OCI-M2 (cell line): ENCODE data around the gene SLC19A1.

ENCODE experiments used
- DNase-seq: peaks from one replicate; lab custom pipeline; 2025; ENCODE audit not compliant: unreplicated experiment; lab: John Stamatoyannopoulos, UW

Gene SLC19A1

DNA sequence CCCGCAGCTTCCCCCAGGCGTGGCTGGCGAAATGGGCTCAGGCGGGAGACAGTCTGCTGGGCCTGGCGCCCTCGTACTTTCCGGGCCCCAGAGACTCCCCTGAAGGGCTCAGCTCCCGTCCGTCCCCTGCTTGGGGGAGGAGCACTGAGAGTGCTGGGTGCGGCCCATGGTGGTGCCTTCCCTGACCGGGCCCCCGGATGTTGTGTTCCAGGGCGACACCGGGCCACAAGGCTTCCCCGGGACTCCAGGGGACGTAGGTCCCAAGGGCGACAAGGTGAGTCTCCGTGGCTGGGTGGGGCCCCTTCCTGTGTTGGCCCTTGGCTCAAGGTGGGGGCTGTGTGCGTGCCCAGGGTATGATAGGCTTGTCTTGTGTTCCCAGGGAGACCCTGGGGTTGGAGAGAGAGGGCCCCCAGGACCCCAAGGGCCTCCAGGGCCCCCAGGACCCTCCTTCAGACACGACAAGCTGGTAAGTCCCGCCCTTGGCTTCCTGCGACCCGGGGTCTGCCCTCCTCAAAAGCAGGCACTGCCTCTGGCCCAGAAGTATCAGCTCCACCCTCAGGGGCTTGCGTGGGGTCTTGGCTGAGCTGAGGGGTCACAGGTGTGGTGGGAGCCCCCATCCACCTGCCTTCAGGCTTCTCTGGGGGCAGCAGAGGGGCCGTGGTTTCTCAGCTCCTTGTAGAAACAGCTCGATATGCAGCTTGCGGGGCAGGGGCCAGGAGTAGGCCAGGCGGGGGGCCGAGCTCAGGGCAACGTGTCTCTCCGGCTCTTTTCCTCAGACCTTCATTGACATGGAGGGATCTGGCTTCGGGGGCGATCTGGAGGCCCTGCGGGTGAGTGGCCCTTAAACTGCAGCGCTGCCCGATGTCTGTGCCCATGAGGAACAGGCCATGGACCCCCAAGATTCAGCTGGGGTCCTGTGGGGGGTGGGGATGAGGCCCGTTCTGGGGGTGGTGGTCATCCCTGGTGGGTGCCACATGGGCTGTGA is 62.3 kb downstream of the SLC19A1 start:
- DNase-seq: no peak

- no peak for DNase-seq
Observed at GRCh38 chr21:45478816-45479669, 63.2 kb downstream of the SLC19A1 start.

GRCh38 chr21:45478115-45478801 is 64.0 kb downstream of the SLC19A1 start:
- DNase-seq: no peak

- no peak for DNase-seq
Observed at GRCh38 chr21:45477176-45478114, 64.8 kb downstream of the SLC19A1 start.

DNA sequence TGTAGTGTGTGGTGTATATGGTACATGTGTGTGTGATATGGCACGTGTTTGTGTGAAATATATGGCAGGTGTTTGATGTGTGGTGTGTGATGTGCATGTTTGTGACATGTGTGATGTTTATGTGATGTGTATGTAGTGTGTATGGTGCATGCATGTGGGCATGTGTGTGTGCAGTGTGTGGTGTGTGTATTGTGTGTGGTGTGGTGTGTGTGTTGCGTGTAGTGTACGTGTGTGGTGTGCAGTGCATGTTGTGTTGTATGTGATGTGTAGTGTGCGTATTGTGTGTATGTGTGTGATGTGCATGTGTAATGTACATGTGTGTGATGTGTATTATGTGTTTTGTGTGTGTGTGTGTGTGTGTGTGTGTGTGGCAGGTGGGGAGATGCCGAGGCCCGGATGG is 65.7 kb downstream of the SLC19A1 start:
- no peak for DNase-seq

DNA sequence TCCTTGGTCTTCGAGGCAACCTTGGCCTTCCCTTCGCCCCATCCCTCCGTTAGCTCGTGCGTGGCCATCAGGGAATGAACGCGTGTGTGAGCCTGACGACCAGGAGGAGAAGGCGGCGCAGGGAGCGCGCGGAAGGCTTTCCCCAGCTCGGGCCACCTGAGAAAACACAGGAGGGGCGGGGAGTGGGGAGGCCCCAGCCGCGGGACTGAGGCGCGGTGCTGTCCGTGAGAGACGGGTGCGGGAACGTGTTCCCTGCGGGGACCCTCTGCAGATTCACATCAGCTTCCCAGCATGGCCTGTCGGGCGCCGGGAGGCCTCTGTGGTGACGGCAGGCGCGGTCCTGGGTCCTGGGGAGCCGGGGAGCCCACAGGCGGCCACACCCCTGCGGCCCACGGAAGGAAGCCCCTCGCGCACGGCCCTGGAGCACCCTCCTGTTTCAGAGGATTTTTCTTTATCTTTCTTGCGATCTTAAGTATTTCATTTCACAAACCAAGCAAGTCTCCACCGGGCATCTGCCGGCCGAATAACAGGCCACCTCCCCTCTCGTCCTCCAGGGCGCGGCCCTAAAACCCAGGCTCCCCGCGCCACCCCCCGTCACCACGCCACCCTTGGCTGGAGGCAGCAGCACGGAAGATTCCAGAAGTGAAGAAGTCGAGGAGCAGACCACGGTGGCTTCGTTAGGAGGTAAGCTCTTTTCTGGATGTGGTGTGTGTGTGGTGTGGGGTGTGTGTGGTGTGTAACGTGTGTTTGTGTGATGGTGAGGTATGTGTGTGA is 66.3 kb downstream of the SLC19A1 start:
- no peak for DNase-seq

DNA sequence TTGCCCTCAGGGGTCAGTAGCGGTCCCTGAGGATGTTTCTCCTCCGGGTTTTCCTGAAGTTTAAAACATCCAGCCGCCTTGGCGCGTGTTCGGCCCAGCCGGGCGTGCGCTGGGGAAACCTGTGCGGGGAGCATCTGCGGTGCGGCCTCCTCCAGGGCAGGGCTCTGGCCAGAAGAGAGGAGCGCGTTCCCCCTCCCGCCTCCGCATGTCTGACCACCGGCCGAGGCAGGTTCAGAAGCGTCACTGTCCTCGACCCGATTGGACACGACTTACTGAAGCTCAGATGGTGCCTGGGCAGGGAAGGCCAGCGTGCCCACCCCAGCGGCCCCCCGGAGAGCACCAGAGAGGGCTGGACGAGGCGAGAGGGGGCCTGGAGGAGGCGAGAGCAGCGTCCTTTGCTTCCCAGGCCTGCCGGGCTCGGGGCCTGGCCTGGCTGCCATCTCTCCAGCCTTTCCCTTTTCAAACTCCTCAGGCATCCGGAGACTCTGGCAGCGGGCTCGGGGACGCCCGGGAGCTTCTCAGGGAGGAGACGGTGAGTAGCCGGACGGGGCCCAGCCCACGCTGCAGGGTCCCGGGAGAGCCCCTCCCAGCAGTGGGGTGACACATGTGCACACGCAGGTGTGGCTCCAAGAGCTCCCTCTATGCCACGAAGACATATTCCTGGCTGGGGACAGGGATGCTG is 67.1 kb downstream of the SLC19A1 start:
- DNase-seq: no peak

DNA sequence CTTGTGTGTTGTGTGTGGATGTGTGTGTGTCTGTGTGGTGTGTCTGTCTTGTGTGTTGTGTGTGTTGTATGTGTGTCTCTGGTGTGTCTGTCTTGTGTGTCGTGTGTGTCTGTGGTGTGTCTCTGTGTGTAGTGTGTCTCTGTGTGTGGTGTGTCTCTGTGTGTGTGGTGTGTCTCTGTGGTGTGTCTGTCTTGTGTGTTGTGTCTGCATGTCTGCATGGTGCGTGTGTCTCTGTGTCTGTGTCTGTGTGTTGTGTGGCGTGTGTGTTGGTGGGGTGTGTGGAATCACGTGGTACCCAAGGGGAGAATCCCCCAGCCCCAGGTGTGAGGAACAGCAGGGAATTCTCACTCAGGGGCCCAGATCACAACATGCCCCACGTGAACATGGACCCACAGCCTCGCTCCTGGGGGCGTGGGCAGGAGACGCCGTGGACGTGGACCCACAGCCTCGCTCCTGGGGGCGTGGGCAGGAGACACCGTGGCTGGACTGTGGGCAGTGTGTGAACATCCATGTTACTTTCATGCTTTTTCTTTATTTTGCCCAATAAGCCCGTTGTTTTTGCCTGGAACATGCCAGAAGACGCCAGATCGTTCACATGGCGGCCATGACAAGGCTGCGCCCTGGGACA is 67.8 kb downstream of the SLC19A1 start:
- DNase-seq: no peak

- DNase-seq: no peak
Observed at GRCh38 chr21:45473496-45474322, 68.5 kb downstream of the SLC19A1 start.

DNA sequence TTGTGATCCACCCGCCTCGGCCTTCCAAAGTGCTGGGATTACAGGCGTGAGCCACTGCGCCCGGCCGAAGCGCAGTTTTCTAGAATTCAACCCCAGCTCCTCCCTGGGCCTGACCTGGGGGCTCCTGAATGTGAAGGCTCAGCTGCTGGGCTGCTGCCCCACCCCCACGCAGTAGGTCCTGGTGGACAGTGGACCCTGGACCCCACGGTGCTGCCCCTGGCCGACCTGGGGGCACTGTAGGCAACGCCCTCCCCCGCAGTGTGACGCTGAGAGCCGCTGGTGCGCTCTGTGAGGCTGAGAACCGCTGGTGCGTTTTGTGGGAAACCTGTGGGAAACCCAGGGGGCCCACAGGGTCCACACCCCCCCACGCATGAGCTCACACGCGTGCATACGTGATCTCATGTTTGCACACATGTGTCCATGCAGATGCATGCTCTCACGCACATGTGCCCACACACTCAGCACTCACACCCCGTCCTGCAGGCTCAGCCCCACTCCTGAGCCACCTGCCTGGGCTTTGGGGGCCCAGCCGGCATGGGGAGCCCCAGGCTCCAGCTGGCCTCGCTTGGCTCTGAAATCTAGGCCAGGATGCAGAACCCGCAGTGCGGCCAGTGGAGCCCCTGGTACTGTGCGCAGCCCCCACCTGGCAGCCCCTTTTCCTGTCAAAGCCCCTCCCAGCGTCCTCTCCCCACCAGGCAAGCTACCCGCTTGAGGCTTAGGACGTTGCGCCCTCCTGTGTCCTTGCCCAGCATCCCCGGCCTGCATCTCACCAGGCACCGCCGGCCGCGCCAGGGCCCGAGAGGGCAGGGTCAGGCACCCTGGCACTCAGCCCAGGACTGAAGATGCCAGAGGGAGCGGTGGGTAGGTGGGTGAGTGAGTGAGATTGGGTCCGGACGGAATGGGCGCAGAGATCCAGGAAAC is 69.5 kb downstream of the SLC19A1 start:
- DNase-seq: no peak

DNA sequence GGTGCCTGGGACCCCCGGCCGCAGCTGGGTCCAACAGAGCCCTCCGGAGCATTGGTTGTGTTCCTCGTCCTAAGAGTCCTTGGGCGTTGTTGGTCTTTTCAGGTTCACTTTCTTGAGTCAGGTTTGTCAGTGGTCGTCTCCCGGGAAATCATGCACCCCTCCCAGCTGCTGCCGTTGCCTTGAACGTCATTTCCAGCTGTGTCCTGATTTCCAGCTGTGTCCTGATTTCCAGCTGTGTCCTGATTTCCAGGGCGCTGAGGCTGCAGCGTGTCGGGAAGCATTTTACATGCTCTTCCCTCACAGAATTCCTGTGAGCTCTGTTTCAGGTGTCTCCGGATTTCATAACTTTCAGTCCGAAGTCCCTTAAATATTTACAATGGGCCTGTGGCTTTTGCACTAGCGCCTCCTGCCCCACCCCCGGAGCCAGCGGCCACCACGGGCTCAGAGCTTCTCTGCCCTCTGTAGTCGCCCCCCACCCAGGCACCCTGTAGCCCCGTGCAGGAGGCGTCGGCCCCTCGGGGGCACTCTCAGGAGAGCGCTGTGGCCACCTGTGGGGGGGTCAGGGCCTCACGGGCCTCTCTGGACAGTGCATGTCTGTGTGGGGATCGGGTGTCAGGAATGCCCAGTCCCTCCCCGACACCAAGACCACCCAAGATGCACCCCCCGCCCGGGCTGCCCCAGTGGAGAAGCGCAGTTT is 70.6 kb downstream of the SLC19A1 start:
- DNase-seq: no peak

- no peak for DNase-seq
Observed at GRCh38 chr21:45470773-45471524, 71.3 kb downstream of the SLC19A1 start.

GRCh38 chr21:45470087-45470515 is 72.1 kb downstream of the SLC19A1 start:
- DNase-seq: no peak

- no peak for DNase-seq
Observed at GRCh38 chr21:45469273-45470086, 72.8 kb downstream of the SLC19A1 start.
